ENCODE results near the gene DGKD. TPM values are rescaled to one million over a fixed set of nuclear protein-coding genes. Genes with fewer than 3 reads are reported as not detected.

Gene DGKD
- total and polyA plus RNA-seq, 7 experiments from 2014 or later = 25.8 to 252 (median 206) TPM

DNA sequence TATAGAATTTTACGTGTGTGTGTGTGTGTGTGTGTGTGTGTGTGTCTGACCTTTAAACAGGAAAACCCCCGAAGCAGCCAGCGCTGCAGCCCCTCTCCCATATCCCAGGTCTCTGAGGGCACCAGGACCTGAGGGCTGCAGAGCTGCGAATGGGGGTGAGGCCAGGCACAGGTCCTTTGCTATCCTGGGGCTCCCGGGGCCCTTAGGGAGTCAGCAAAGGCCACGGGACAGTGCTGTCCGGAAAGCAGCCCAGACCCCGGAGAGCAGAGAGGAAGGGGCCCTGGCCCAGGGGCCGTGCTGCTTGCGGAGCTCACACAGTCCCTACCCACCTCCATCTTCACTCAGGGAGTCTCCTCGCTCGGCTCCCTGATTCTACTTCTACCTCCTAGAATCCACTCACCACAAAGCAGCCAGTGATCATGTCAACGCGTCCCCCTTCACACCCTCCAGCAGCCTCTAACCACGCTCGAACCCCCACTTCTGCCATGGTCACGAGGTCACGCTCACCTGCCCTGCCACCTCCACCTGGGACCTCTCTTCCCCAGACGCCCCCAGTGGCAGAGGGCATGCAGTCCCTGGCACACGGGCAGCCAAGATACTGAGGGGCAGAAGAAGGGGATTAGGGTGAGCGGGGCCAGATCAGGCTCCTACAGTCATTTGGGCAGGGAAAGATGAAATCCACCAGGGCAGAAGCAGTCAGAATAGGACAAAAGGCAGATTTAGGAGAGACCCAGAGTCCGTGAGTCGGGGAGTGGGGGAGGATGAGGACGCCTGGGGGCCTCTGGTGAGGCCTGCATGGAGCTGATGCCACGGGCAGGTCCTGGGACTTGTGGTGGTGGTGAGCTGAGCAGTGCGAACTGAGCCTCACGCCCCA lies 125.6 kb downstream of the DGKD start:
- Mint-ChIP-seq H3K27ac (no peak overlapping the region), H3K27me3 (no peaks in the 10 kb centered on the region), H3K36me3 (peaks cover 0 to 32% (median 8%) of the 10 kb centered on the region in 5 donors), H3K4me1 (peaks cover 0 to 2% (median 0%) of the 10 kb centered on the region in 7 donors), H3K4me3 (no peak overlapping the region), H3K9me3 (no peaks in the 10 kb centered on the region)
- DNase-seq (no peak), ATAC-seq (peak; percentile 18)
- H3K27ac ChIP-seq (ENCODE audit: low read depth, low read length) = no peak overlapping the region
- intact Hi-C loops (cut with micrococcal nuclease) = no loop called here
- H3K4me1 ChIP-seq (ENCODE audit: control insufficient read depth in 2 of 2, insufficient read depth in 2 of 2, low read length in 2 of 2) = no peaks in the 10 kb centered on the region
- H3K9me3 ChIP-seq (ENCODE audit: control insufficient read depth in 2 of 3, low read length in 3 of 3) = no peaks in the 10 kb centered on the region
- no peak overlapping the region for H3K4me3 ChIP-seq (ENCODE audit: low read length)
- CTCF ChIA-PET = no interaction called here
- POLR2A ChIA-PET = no interaction called here
- peaks cover 0 to 68% (median 7%) of the 10 kb centered on the region in 3 experiments for H3K36me3 ChIP-seq (ENCODE audit: control insufficient read depth in 2 of 3, insufficient read depth in 3 of 3, low read length in 3 of 3)
- no peaks in the 10 kb centered on the region for H3K27me3 ChIP-seq (ENCODE audit: control insufficient read depth in 2 of 2, insufficient read depth in 2 of 2, low read length in 2 of 2)

DNA sequence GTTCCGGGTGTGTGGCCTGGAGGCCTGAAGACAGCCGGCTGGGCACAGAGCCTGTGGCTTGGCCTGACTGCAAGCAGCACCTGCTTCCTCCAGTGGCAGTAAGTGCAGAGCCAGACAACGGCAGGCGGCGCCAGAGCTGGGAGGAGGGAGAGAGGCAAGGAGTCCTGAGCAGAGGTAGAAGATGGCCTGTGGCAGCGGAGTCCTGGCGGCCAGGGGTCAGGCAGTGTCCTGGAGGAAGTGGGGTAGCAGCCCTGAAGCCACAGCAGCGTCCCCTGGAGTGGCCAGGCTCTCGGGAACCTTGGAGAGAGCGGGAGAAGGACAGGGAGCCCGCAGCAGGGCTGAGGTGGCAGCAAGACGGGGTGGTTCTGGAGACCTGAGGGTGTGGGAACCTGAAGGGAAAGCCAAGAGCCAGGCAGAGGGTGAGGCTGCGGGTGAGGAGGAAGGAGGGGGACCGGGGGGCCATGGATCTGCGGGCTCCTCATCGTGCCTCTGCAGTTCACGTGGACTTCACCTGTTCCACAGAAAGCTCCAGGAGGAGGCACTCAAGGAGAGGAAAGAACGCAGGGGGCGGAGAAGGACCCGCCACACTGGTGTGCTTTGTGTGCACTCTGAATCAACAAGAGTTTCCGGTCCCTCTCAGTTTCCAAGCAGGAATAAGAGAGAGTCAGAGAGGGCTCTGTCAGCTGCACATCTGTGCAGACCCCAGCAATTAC lies 126.4 kb downstream of the DGKD start:
- H3K9me3 Mint-ChIP-seq = no peaks in the 10 kb centered on the region
- CTCF ChIA-PET = no interaction called here
- no peaks in the 10 kb centered on the region for H3K27me3 Mint-ChIP-seq
- H3K27me3 ChIP-seq (ENCODE audit: control insufficient read depth in 2 of 2, insufficient read depth in 2 of 2, low read length in 2 of 2) = no peaks in the 10 kb centered on the region
- H3K36me3 Mint-ChIP-seq = peaks cover 0 to 38% (median 14%) of the 10 kb centered on the region in 5 donors
- H3K4me1 ChIP-seq (ENCODE audit: control insufficient read depth in 2 of 2, insufficient read depth in 2 of 2, low read length in 2 of 2) = no peaks in the 10 kb centered on the region
- POLR2A ChIA-PET = no interaction called here
- H3K4me1 Mint-ChIP-seq = peaks cover 0 to 2% (median 0%) of the 10 kb centered on the region in 7 donors
- intact Hi-C loops (cut with micrococcal nuclease) = no loop called here
- ATAC-seq = peak; percentile 8
- peaks cover 0 to 76% (median 14%) of the 10 kb centered on the region in 3 experiments for H3K36me3 ChIP-seq (ENCODE audit: control insufficient read depth in 2 of 3, insufficient read depth in 3 of 3, low read length in 3 of 3)
- H3K27ac Mint-ChIP-seq = no peak overlapping the region
- H3K9me3 ChIP-seq (ENCODE audit: control insufficient read depth in 2 of 3, low read length in 3 of 3) = no peaks in the 10 kb centered on the region
- H3K4me3 ChIP-seq (ENCODE audit: low read length) = no peak overlapping the region
- no peak overlapping the region for H3K27ac ChIP-seq (ENCODE audit: low read depth, low read length)
- H3K4me3 Mint-ChIP-seq = no peak overlapping the region
- no peak for DNase-seq

DNA sequence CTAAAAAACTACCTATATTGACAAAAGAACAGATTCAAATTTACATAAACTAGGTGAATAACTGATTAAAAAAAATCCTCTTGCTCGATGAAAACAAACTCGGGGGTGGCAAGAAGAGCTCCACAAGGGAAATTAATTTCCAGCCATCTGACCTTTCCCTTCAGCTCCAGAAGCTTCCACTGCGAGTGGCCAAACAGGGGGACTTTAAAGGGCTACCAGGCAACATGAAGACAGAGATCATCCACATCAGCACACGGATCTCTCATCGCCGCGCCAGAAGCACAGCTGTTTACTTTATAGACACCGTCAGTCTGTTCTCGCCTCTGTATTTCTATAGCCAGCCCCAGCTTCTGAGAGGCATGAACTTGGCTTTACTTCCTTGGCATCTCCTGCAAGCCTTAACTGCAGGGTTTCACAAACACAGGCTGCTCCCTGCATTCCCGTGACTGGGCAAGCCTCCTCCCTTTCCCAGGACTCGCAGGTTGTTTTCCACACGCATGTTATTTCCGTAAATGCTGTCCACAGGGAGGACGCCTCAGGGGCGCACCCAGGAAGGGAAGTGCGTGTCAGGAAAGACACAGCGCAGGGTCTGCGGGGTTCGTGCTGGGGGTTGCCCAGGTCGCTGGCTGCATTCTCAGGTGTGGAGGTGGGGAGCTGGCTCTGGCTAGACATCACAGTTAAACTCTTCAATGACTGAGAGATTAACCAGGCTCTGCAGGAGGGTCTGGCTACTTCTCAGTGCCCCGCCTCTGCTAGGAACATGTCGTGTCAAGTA lies 127.3 kb downstream of the DGKD start:
- no peak for DNase-seq
- Mint-ChIP-seq H3K27me3 (no peaks in the 10 kb centered on the region), H3K36me3 (peaks cover 0 to 38% (median 14%) of the 10 kb centered on the region in 5 donors), H3K27ac (peak overlapping the region in 3 of 9 donors; percentile 43 to 54 (median 51)), H3K9me3 (peaks cover 0 to 1% (median 0%) of the 10 kb centered on the region in 11 donors), H3K4me1 (peaks cover 0 to 2% (median 0%) of the 10 kb centered on the region in 7 donors), H3K4me3 (no peak overlapping the region)
- peaks cover 0 to 78% (median 14%) of the 10 kb centered on the region in 3 experiments for H3K36me3 ChIP-seq (ENCODE audit: control insufficient read depth in 2 of 3, insufficient read depth in 3 of 3, low read length in 3 of 3)
- H3K9me3 ChIP-seq (ENCODE audit: control insufficient read depth in 2 of 3, low read length in 3 of 3) = no peaks in the 10 kb centered on the region
- intact Hi-C loops (cut with micrococcal nuclease) = no loop called here
- no peak overlapping the region for H3K27ac ChIP-seq (ENCODE audit: low read depth, low read length)
- H3K4me1 ChIP-seq (ENCODE audit: control insufficient read depth in 2 of 2, insufficient read depth in 2 of 2, low read length in 2 of 2) = no peaks in the 10 kb centered on the region
- H3K27me3 ChIP-seq (ENCODE audit: control insufficient read depth in 2 of 2, insufficient read depth in 2 of 2, low read length in 2 of 2) = no peaks in the 10 kb centered on the region
- POLR2A ChIA-PET = no interaction called here
- CTCF ChIA-PET = no interaction called here
- H3K4me3 ChIP-seq (ENCODE audit: low read length) = no peak overlapping the region
- no peak for ATAC-seq

DNA sequence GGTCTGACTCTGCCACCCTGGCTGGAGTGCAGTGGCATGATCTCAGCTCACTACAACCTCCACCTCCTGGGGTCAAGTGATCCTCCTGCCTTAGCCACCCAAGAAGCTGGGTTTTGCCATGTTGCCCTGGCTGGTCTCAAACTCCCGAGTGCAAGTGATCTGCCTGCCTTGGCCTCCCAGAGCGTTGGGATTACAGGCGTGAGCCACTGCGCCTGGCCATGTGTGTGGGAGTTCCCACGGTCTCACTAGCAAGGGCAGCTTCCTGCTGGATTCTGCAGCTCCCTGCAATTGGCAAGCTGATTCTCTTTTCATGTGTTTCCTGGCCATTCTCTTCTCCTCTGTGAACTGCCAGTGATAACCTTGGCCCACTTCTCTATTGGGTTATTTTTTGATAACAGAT lies 128.3 kb downstream of the DGKD start:
- H3K27ac Mint-ChIP-seq = peak overlapping the region in 3 of 9 donors; percentile 39 to 54 (median 51)
- no peaks in the 10 kb centered on the region for H3K27me3 Mint-ChIP-seq
- intact Hi-C loops (cut with micrococcal nuclease) = no loop called here
- no peak for ATAC-seq
- Histone ChIP-seq H3K9me3 (ENCODE audit: control insufficient read depth in 2 of 3, low read length in 3 of 3) (no peaks in the 10 kb centered on the region), H3K27me3 (ENCODE audit: control insufficient read depth in 2 of 2, insufficient read depth in 2 of 2, low read length in 2 of 2) (no peaks in the 10 kb centered on the region), H3K4me3 (ENCODE audit: low read length) (no peak overlapping the region), H3K27ac (ENCODE audit: low read depth, low read length) (no peak overlapping the region), H3K4me1 (ENCODE audit: control insufficient read depth in 2 of 2, insufficient read depth in 2 of 2, low read length in 2 of 2) (no peaks in the 10 kb centered on the region), H3K36me3 (ENCODE audit: control insufficient read depth in 2 of 3, insufficient read depth in 3 of 3, low read length in 3 of 3) (peaks cover 0 to 69% (median 14%) of the 10 kb centered on the region in 3 experiments)
- ChIA-PET POLR2A (interaction anchor here (0.6 kb wide), 1 partner anchor 724 kb away, joined by 3 read pairs; no protein-coding TSS in a partner anchor), CTCF (no interaction called here)
- DNase-seq = no peak
- peaks cover 0 to 1% (median 0%) of the 10 kb centered on the region in 11 donors for H3K9me3 Mint-ChIP-seq
- H3K36me3 Mint-ChIP-seq = peaks cover 0 to 36% (median 14%) of the 10 kb centered on the region in 5 donors
- peaks cover 0 to 2% (median 0%) of the 10 kb centered on the region in 7 donors for H3K4me1 Mint-ChIP-seq
- H3K4me3 Mint-ChIP-seq = no peak overlapping the region

DNA sequence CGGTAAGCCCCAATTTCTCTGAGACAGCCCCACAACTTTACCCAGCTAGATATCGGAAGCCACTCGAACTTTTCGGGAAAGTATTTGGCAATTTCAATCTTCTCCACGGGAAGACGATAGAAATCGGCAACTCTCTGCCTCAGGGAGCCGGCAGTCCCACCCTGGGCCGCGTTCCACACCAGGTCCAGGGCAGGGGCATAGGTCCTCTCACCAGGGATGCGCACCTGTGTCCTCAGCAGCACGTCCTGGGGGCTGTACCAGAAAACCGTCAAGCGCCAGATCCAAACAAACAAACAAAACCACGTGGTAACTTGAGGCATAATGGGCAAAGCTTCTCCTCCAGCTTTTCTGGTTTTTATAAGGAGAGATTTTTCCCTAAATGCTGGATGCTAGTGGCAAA lies 131.4 kb downstream of the DGKD start:
- peaks cover 4 to 70% (median 14%) of the 10 kb centered on the region in 3 experiments for H3K36me3 ChIP-seq (ENCODE audit: control insufficient read depth in 2 of 3, insufficient read depth in 3 of 3, low read length in 3 of 3)
- peaks cover 0 to 2% (median 0%) of the 10 kb centered on the region in 7 donors for H3K4me1 Mint-ChIP-seq
- no peaks in the 10 kb centered on the region for H3K27me3 ChIP-seq (ENCODE audit: control insufficient read depth in 2 of 2, insufficient read depth in 2 of 2, low read length in 2 of 2)
- no peak for ATAC-seq
- H3K4me1 ChIP-seq (ENCODE audit: control insufficient read depth in 2 of 2, insufficient read depth in 2 of 2, low read length in 2 of 2) = no peaks in the 10 kb centered on the region
- no peak overlapping the region for H3K27ac ChIP-seq (ENCODE audit: low read depth, low read length)
- H3K27ac Mint-ChIP-seq = peak overlapping the region in 2 of 9 donors; percentile 17 to 42
- no peaks in the 10 kb centered on the region for H3K27me3 Mint-ChIP-seq
- no peak overlapping the region for H3K4me3 Mint-ChIP-seq
- no peak overlapping the region for H3K4me3 ChIP-seq (ENCODE audit: low read length)
- CTCF ChIA-PET = no interaction called here
- POLR2A ChIA-PET = interaction anchor here (0.6 kb wide), 1 partner anchor 66 kb away, joined by 4 read pairs; no protein-coding TSS in a partner anchor
- peaks cover 0 to 1% (median 0%) of the 10 kb centered on the region in 11 donors for H3K9me3 Mint-ChIP-seq
- intact Hi-C loops (cut with micrococcal nuclease) = no loop called here
- H3K36me3 Mint-ChIP-seq = peaks cover 0 to 46% (median 20%) of the 10 kb centered on the region in 5 donors
- no peak for DNase-seq
- no peaks in the 10 kb centered on the region for H3K9me3 ChIP-seq (ENCODE audit: control insufficient read depth in 2 of 3, low read length in 3 of 3)

DNA sequence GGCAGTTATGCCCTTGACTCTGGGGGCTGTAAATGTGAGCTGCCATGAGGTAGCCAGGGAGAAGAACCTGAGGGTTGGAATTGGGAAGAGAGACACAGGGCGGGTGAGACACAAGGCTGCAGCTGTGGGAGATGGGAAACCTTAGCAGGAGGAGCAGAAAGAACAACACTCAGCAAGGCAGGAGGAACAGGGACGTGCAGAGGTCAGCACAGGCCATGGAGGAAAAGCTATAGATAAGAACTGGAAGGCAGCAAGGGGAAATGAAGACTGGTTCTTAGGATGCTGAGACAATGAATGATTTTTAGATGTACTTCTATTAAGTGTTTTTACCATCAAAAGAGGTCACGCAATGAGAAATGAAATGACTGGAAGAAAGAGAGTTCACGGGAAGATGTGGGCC lies 132.1 kb downstream of the DGKD start:
- intact Hi-C loops (cut with micrococcal nuclease) = no loop called here
- no peak overlapping the region for H3K4me3 Mint-ChIP-seq
- DNase-seq = no peak
- CTCF ChIA-PET = no interaction called here
- Histone ChIP-seq H3K27me3 (ENCODE audit: control insufficient read depth in 2 of 2, insufficient read depth in 2 of 2, low read length in 2 of 2) (no peaks in the 10 kb centered on the region), H3K9me3 (ENCODE audit: control insufficient read depth in 2 of 3, low read length in 3 of 3) (no peaks in the 10 kb centered on the region), H3K4me1 (ENCODE audit: control insufficient read depth in 2 of 2, insufficient read depth in 2 of 2, low read length in 2 of 2) (no peaks in the 10 kb centered on the region), H3K36me3 (ENCODE audit: control insufficient read depth in 2 of 3, insufficient read depth in 3 of 3, low read length in 3 of 3) (peaks cover 4 to 69% (median 14%) of the 10 kb centered on the region in 3 experiments), H3K27ac (ENCODE audit: low read depth, low read length) (no peak overlapping the region), H3K4me3 (ENCODE audit: low read length) (no peak overlapping the region)
- H3K4me1 Mint-ChIP-seq = peaks cover 0 to 2% (median 0%) of the 10 kb centered on the region in 7 donors
- peak overlapping the region in 2 of 9 donors; percentile 3 to 52 for H3K27ac Mint-ChIP-seq
- peaks cover 0 to 50% (median 20%) of the 10 kb centered on the region in 5 donors for H3K36me3 Mint-ChIP-seq
- POLR2A ChIA-PET = interaction anchor here (0.6 kb wide), 1 partner anchor 65 kb away, joined by 4 read pairs; no protein-coding TSS in a partner anchor
- H3K27me3 Mint-ChIP-seq = no peaks in the 10 kb centered on the region
- no peak for ATAC-seq
- H3K9me3 Mint-ChIP-seq = peaks cover 0 to 1% (median 0%) of the 10 kb centered on the region in 11 donors

Data from naive thymus-derived CD4-positive, alpha-beta T cell (primary cell).